H1 (cell line): ENCODE results near the gene HNRNPM. TPM values are rescaled to one million over a fixed set of nuclear protein-coding genes. Genes with fewer than 3 reads are reported as not detected.

Experiments used
- CTCF ChIA-PET: fragments of 300-600 bp; sonication (Branson Sonifier 250); formaldehyde crosslinking; loops from one replicate; lab custom pipeline; 2021; ENCODE audit not compliant: partially characterized antibody; lab: Charles Lee
- POLR2A ChIA-PET: fragments of 300-600 bp; sonication (Branson Sonifier 250); formaldehyde crosslinking; loops from one replicate; lab custom pipeline; 2021; ENCODE audit warnings: inconsistent platforms; ENCODE audit not compliant: partially characterized antibody; lab: Charles Lee
- DNase-seq, 2 experiments: peaks; one replicate each; pipeline versions ENCODE4 v3.0.0 to v3.0.0-alpha.2; 2010 to 2022; ENCODE audit warnings: low spot score in 2 of 2, low read depth in 1 of 2, mixed read lengths in 1 of 2
- FAIRE-seq: peaks from 2 replicates; lab custom pipeline; 2011; peaks lifted over from hg19 to GRCh38; lab: Jason Lieb, UNC
- H2AFZ ChIP-seq: 2 replicates; pipeline ENCODE4 v1.8.1; 2012; ENCODE audit warnings: low read length, inconsistent platforms
- H2AK5ac ChIP-seq: 2 replicates; pipeline ENCODE4 v1.6.1; 2013; ENCODE audit warnings: low read depth, low read length
- H2BK120ac ChIP-seq: replicated peaks from 2 replicates; pipeline ENCODE3; 2013; ENCODE audit warnings: low read depth, low read length, inconsistent platforms
- H2BK12ac ChIP-seq: 2 replicates; pipeline ENCODE4 v1.6.1; 2013; ENCODE audit warnings: low read depth, low read length
- H2BK15ac ChIP-seq: 2 replicates; pipeline ENCODE4 v1.6.1; 2013; ENCODE audit warnings: low read length
- H2BK20ac ChIP-seq: 2 replicates; pipeline ENCODE4 v1.6.1; 2013; ENCODE audit warnings: low read length
- H2BK5ac ChIP-seq: 2 replicates; pipeline ENCODE4 v1.6.1; 2013; ENCODE audit warnings: low read depth, low read length
- H3K14ac ChIP-seq: 2 replicates; pipeline ENCODE4 v1.6.1; 2013; ENCODE audit warnings: inconsistent platforms; ENCODE audit not compliant: insufficient read length
- H3K18ac ChIP-seq: 2 replicates; pipeline ENCODE4 v1.6.1; 2013; ENCODE audit warnings: low read length; ENCODE audit errors: extremely low read depth
- H3K23ac ChIP-seq: 2 replicates; pipeline ENCODE4 v1.6.1; 2013; ENCODE audit warnings: inconsistent platforms; ENCODE audit not compliant: insufficient read length
- H3K23me2 ChIP-seq: 2 replicates; pipeline ENCODE4 v1.6.1; 2013; ENCODE audit warnings: low read depth, low read length
- H3K27ac ChIP-seq: 2 replicates; pipeline ENCODE4 v1.6.1; 2011; ENCODE audit warnings: low read depth, low read length, inconsistent platforms
- H3K27me3 ChIP-seq, 4 experiments: replicated peaks in 1 of 4; 1 replicate in 1 of 4; 2 replicates in 3 of 4; pipeline versions ENCODE4 v1.6.1 to v1.8.1; 2011 to 2013; ENCODE audit warnings: low read length in 3 of 4, mild to moderate bottlenecking in 3 of 4, inconsistent platforms in 2 of 4, mixed read lengths in 2 of 4, moderate library complexity in 1 of 4; ENCODE audit not compliant: control insufficient read depth in 3 of 4, insufficient read depth in 3 of 4; ENCODE audit errors: extremely low read depth in 1 of 4
- H3K36me3 ChIP-seq, 4 experiments: 2 replicates each; pipeline versions ENCODE4 v1.6.1 to v1.8.1; 2011 to 2013; ENCODE audit warnings: mild to moderate bottlenecking in 4 of 4, low read length in 3 of 4, moderate library complexity in 2 of 4, control low read depth in 1 of 4, inconsistent platforms in 1 of 4; ENCODE audit not compliant: insufficient read depth in 4 of 4, control insufficient read depth in 2 of 4
- H3K4ac ChIP-seq: replicated peaks from 2 replicates; pipeline ENCODE3; 2013; ENCODE audit warnings: low read length, low read depth, mixed read lengths, inconsistent platforms; ENCODE audit not compliant: insufficient read length
- H3K4me1 ChIP-seq, 4 experiments: replicated peaks in 1 of 4; 1 replicate in 1 of 4; 2 replicates in 3 of 4; pipeline versions ENCODE4 v1.6.1 to v1.8.1; 2011 to 2013; ENCODE audit warnings: low read length in 3 of 4, inconsistent platforms in 2 of 4, mixed read lengths in 1 of 4; ENCODE audit not compliant: insufficient read depth in 4 of 4, control insufficient read depth in 3 of 4
- H3K4me2 ChIP-seq, 2 experiments: 2 replicates each; pipeline versions ENCODE4 v1.6.1 to v1.8.1; 2011 to 2013; ENCODE audit warnings: low read depth in 2 of 2, low read length in 2 of 2, control low read depth in 1 of 2, inconsistent platforms in 1 of 2, mild to moderate bottlenecking in 1 of 2; ENCODE audit not compliant: insufficient read depth in 1 of 2
- H3K4me3 ChIP-seq, 4 experiments: fragments of 200-600, 300-600 bp in 1 of 4; sonication (generic), shearing (Covaris generic), sonication (Bioruptor Twin) in 1 of 4; 2 replicates each; pipeline versions ENCODE4 v1.5.1 to v1.8.1; 2011 to 2016; ENCODE audit warnings: low read length in 4 of 4, low read depth in 3 of 4, control low read depth in 2 of 4, inconsistent platforms in 2 of 4, mild to moderate bottlenecking in 2 of 4, mixed read lengths in 1 of 4, moderate library complexity in 1 of 4; ENCODE audit not compliant: insufficient read depth in 2 of 4; ENCODE audit errors: extremely low read depth in 1 of 4
- H3K56ac ChIP-seq: replicated peaks from 2 replicates; pipeline ENCODE3; 2013; ENCODE audit warnings: low read depth, mild to moderate bottlenecking, mixed read lengths, low read length, inconsistent platforms; ENCODE audit not compliant: insufficient read length
- H3K79me1 ChIP-seq: 2 replicates; pipeline ENCODE4 v1.6.1; 2013; ENCODE audit warnings: low read depth, low read length, control low read depth
- H3K79me2 ChIP-seq, 2 experiments: 2 replicates each; pipeline versions ENCODE4 v1.6.1 to v1.8.1; 2012 to 2013; ENCODE audit warnings: low read length in 2 of 2, mild to moderate bottlenecking in 2 of 2, inconsistent platforms in 1 of 2; ENCODE audit not compliant: insufficient read depth in 2 of 2, control insufficient read depth in 1 of 2
- H3K9ac ChIP-seq, 4 experiments: replicated peaks in 1 of 4; 1 replicate in 1 of 4; 2 replicates in 3 of 4; pipeline versions ENCODE4 v1.6.1 to v1.8.1; 2011 to 2013; ENCODE audit warnings: low read depth in 3 of 4, low read length in 3 of 4, control low read depth in 2 of 4, mild to moderate bottlenecking in 2 of 4, moderate library complexity in 2 of 4, inconsistent platforms in 1 of 4; ENCODE audit errors: extremely low read depth in 1 of 4
- H3K9me3 ChIP-seq, 2 experiments: 2 replicates each; pipeline versions ENCODE4 v1.6.1 to v1.8.1; 2012 to 2013; ENCODE audit warnings: mild to moderate bottlenecking in 2 of 2, moderate library complexity in 2 of 2, control low read depth in 1 of 2, inconsistent platforms in 1 of 2, low read depth in 1 of 2, low read length in 1 of 2, mixed read lengths in 1 of 2; ENCODE audit not compliant: insufficient read depth in 2 of 2
- H4K20me1 ChIP-seq, 2 experiments: replicated peaks in 1 of 2; 2 replicates each; pipeline versions ENCODE3 to v1.8.1; 2011 to 2013; ENCODE audit warnings: inconsistent platforms in 2 of 2, low read length in 2 of 2, mild to moderate bottlenecking in 1 of 2; ENCODE audit not compliant: insufficient read depth in 2 of 2, control insufficient read depth in 1 of 2
- H4K5ac ChIP-seq: 2 replicates; pipeline ENCODE4 v1.6.1; 2013; ENCODE audit warnings: low read length, low read depth, mixed read lengths, inconsistent platforms; ENCODE audit not compliant: insufficient read length
- H4K8ac ChIP-seq: 2 replicates; pipeline ENCODE4 v1.8.0; 2013; ENCODE audit warnings: mild to moderate bottlenecking, moderate library complexity, low read length, inconsistent platforms; ENCODE audit not compliant: insufficient read depth; ENCODE audit errors: extremely low read depth
- H4K91ac ChIP-seq: replicated peaks from 2 replicates; pipeline ENCODE3; 2013; ENCODE audit warnings: low read length, mixed read lengths, inconsistent platforms; ENCODE audit not compliant: insufficient read length
- ATF3 ChIP-seq: IDR thresholded peaks from 2 replicates; pipeline ENCODE4 v1.6.1; 2011; ENCODE audit warnings: low read depth, mild to moderate bottlenecking, low read length; ENCODE audit not compliant: insufficient read depth
- BRCA1 ChIP-seq: IDR thresholded peaks from 2 replicates; pipeline ENCODE4 v1.6.1; 2012; ENCODE audit warnings: low read depth, low read length, improper control_type of control experiment
- CHD1 ChIP-seq: IDR thresholded peaks from 2 replicates; pipeline ENCODE4 v1.6.1; 2012; ENCODE audit warnings: low read depth, low read length, improper control_type of control experiment
- GTF2F1 ChIP-seq: IDR thresholded peaks from 2 replicates; pipeline ENCODE4 v1.6.1; 2012; ENCODE audit warnings: low read depth, low read length, improper control_type of control experiment, borderline replicate concordance
- JUN ChIP-seq: IDR thresholded peaks from 2 replicates; pipeline ENCODE4 v1.6.1; 2011; ENCODE audit warnings: low read depth, mild to moderate bottlenecking, improper control_type of control experiment, low read length
- PHF8 ChIP-seq: fragments of 200-600 bp; sonication (generic); conservative IDR thresholded peaks from 2 replicates; pipeline ENCODE4 v1.7.1; 2012; ENCODE audit warnings: low read depth, mild to moderate bottlenecking, inconsistent platforms, low read length, moderate library complexity
- SIRT6 ChIP-seq: IDR thresholded peaks from one replicate; pipeline ENCODE4 v1.7.1; 2012; ENCODE audit warnings: low read length, inconsistent platforms
- WGBS, 2 experiments: shearing (Covaris generic) in 1 of 2; methylation state at CpG; one replicate each; pipeline versions ENCODE4 v1.1.6 to v1.1.7; 2013 to 2015; ENCODE audit warnings: low lambda C conversion rate in 2 of 2, mixed read lengths in 2 of 2, inconsistent platforms in 1 of 2, low coverage in 1 of 2, missing lambda C conversion rate in 1 of 2; ENCODE audit not compliant: insufficient replicate concordance in 2 of 2, insufficient coverage in 1 of 2, insufficient read length in 1 of 2; ENCODE audit errors: extremely low coverage in 1 of 2, missing lambda C conversion rate in 1 of 2; 5-methylcytosine and 5-hydroxymethylcytosine counted together
- long read RNA-seq, 2 experiments: library from RNA in 1 of 2; library from capped mRNA in 1 of 2; stranded (forward); transcript quantifications; one replicate each; pipeline ENCODE4 v2.0.0, GENCODE V29; 2021; ENCODE audit warnings: inconsistent platforms in 1 of 2
- polyA minus RNA-seq, 3 experiments: library from RNA; depleted of rRNA, polyadenylated mRNA; stranded (reverse); fragments of >200 nt; gene quantifications; 1 replicate in 2 of 3; 2 replicates in 1 of 3; pipeline ENCODE4 v1.2.3, GENCODE V29; 2011
- polyA plus RNA-seq, 7 experiments: library from polyadenylated mRNA; depleted of rRNA in 3 of 7; stranded (reverse) in 5 of 7; unstranded in 2 of 7; fragments of >200 nt in 5 of 7; fragments of 200-250 nt in 2 of 7; gene quantifications; 1 replicate in 5 of 7; 2 replicates in 1 of 7; 4 replicates in 1 of 7; pipeline versions ENCODE4 v1.2.1 to v1.2.3, GENCODE V29; 2011 to 2013; ENCODE audit warnings: missing spikeins in 2 of 7, mixed read lengths in 2 of 7
- total RNA-seq: library from RNA; stranded (reverse); fragmentation: NEBNext Ultra II Directional; extraction: Animal tissue kit (Norgen Biotek cat#: 25700); gene quantifications from 2 replicates; pipeline ENCODE4 v1.2.1, GENCODE V29; 2021

The HNRNPM gene
- total RNA-seq (448 and 474 TPM in 2 replicates), polyA plus RNA-seq (2011; rRNA removed) (375 and 545 TPM in 2 replicates), polyA minus RNA-seq (2011; rRNA and poly(A)+ RNA removed) (127 and 140 TPM in 2 replicates)
- polyA plus RNA-seq (2011; cell fraction: cytosol; rRNA removed), result 450 TPM
- 336 TPM for polyA plus RNA-seq (2011; cell fraction: nucleus; rRNA removed)
- polyA plus RNA-seq (2012, experiment 1 of 2), result 448 to 587 TPM (median 510 TPM) in 4 replicates
- polyA plus RNA-seq (2012, experiment 2 of 2), result 158 TPM
- 203 TPM for polyA plus RNA-seq (2013, experiment 1 of 2)
- polyA plus RNA-seq (2013, experiment 2 of 2), result 197 TPM
- 226 TPM for polyA minus RNA-seq (2011; cell fraction: cytosol; rRNA and poly(A)+ RNA removed)
- polyA minus RNA-seq (2011; cell fraction: nucleus; rRNA and poly(A)+ RNA removed), result 170 TPM
- long read RNA-seq, experiment 1, transcript HNRNPM-216 (1 exons, 1,809 nt), result major isoform, 37 of 270 reads
- long read RNA-seq, experiment 1, partial matches to known transcripts, result 208 of 270 reads
- long read RNA-seq, experiment 1, other reads (novel, unspliced or antisense), result 25 of 270 reads
- long read RNA-seq, experiment 2, partial matches to known transcripts, result 13 of 19 reads
- long read RNA-seq, experiment 2, other reads (novel, unspliced or antisense), result 4 of 19 reads

GRCh38 chr19:8444677-8445487 is at the start of gene HNRNPM:
TSS of gene HNRNPM (plus strand) at chr19:8444975. CDS start at chr19:8444999, 24 bp downstream.
- peak within 1 kb of the TSS; percentile 85 to 93 (median 88) for H3K4me3 ChIP-seq
- FAIRE-seq, result peak; percentile 65
- H2BK20ac ChIP-seq, result no peak within 1 kb of the TSS
- 2% methylated on average over 77 of the region's 93 CpGs; no CpG with 5 or more reads in 1 of the 2 experiments for WGBS, 2 experiments
- peaks cover 0 to 22% (median 1%) of the 10 kb centered on the region in 4 experiments; a peak in 2 of 8 replicates for H3K36me3 ChIP-seq
- H3K4me2 ChIP-seq, result peak within 1 kb of the TSS; percentile 78 to 88
- H2BK120ac ChIP-seq, result no peak within 1 kb of the TSS
- CTCF ChIA-PET, result interaction anchor here (0.7 to 5.1 kb wide), 4 partner anchors 28 to 91 kb away, joined by 3 to 19 read pairs (median 5); partner anchors contain the start of gene MARCHF2
- H3K4ac ChIP-seq, result peak within 1 kb of the TSS; percentile 91
- H4K91ac ChIP-seq, result peak within 1 kb of the TSS; percentile 98
- peak within 1 kb of the TSS; percentile 76 for H4K5ac ChIP-seq
- H4K8ac ChIP-seq, result peak within 1 kb of the TSS; percentile 99
- peak within 1 kb of the TSS; percentile 95 for H3K18ac ChIP-seq
- no peak within 1 kb of the TSS for H2AK5ac ChIP-seq
- peaks cover 1% of the 10 kb centered on the region; the same call in 1 of the 2 replicates for H3K79me1 ChIP-seq
- H3K9ac ChIP-seq, result peak within 1 kb of the TSS; percentile 94 to 100 (median 98)
- POLR2A ChIA-PET, result interaction anchor here (0.5 to 8.0 kb wide), 30 partner anchors 8 to 547 kb away, joined by 3 to 63 read pairs (median 4); partner anchors contain the start of genes MARCHF2, RAB11B and ZNF414
- H2BK12ac ChIP-seq, result no peak within 1 kb of the TSS; the same call in 1 of the 2 replicates
- no peaks in the 10 kb centered on the region for H3K27me3 ChIP-seq
- H3K27ac ChIP-seq, result peak within 1 kb of the TSS; percentile 98
- H3K79me2 ChIP-seq, result peaks cover 44 to 50% of the 10 kb centered on the region in 2 experiments
- peaks cover 7 to 26% (median 17%) of the 10 kb centered on the region in 4 experiments for H3K4me1 ChIP-seq
- H2BK5ac ChIP-seq, result peak within 1 kb of the TSS; percentile 98
- peak; percentile 87 to 100 for DNase-seq
- H2AFZ ChIP-seq, result peak within 1 kb of the TSS; percentile 35
- no peak within 1 kb of the TSS for H3K14ac ChIP-seq
- peak within 1 kb of the TSS; percentile 83 for H3K56ac ChIP-seq
- no peak within 1 kb of the TSS for H3K23ac ChIP-seq
- H2BK15ac ChIP-seq, result 0 out of 2 replicates have a peak within 1 kb of the TSS, but pooled peaks have one; percentile 25
- H3K23me2 ChIP-seq, result peaks cover 3% of the 10 kb centered on the region
- peaks cover 14 to 24% of the 10 kb centered on the region in 2 experiments for H4K20me1 ChIP-seq
- H3K9me3 ChIP-seq, result no peaks in the 10 kb centered on the region
- peak; percentile 91 for TF ChIP-seq PHF8
- TF ChIP-seq GTF2F1, result no peak
- no peak for TF ChIP-seq SIRT6
- TF ChIP-seq BRCA1, result no peak
- no peak for TF ChIP-seq CHD1
- peak; percentile 84 for TF ChIP-seq ATF3
- TF ChIP-seq JUN, result no peak
